Fibroblast of lung (primary cell): ENCODE measurements around the gene UAP1. TPM values are rescaled to one million over a fixed set of nuclear protein-coding genes. Genes with fewer than 3 reads are reported as not detected.

ENCODE experiments used
- DNase-seq, 2 donors: peaks; one replicate each; pipeline versions ENCODE4 v3.0.0 to v3.0.0-alpha.2; 2010; ENCODE audit warnings: low read depth in 2 of 2
- H2AFZ ChIP-seq: 2 replicates; pipeline ENCODE4 v1.5.1; 2012; ENCODE audit warnings: low read length, control low read depth, inconsistent platforms
- H3K27ac ChIP-seq: 2 replicates; pipeline ENCODE4 v1.5.1; 2011; ENCODE audit warnings: low read length, control low read depth; ENCODE audit not compliant: insufficient read depth
- H3K27me3 ChIP-seq: 2 replicates; pipeline ENCODE4 v1.5.1; 2011; ENCODE audit warnings: mild to moderate bottlenecking, low read length; ENCODE audit not compliant: control insufficient read depth, insufficient read depth
- H3K36me3 ChIP-seq: 2 replicates; pipeline ENCODE4 v1.5.1; 2011; ENCODE audit warnings: low read length; ENCODE audit not compliant: control insufficient read depth, insufficient read depth
- H3K4me1 ChIP-seq: 2 replicates; pipeline ENCODE4 v1.5.1; 2011; ENCODE audit warnings: low read length; ENCODE audit not compliant: control insufficient read depth, insufficient read depth; ENCODE audit errors: extremely low read depth
- H3K4me2 ChIP-seq: 2 replicates; pipeline ENCODE4 v1.5.1; 2011; ENCODE audit warnings: low read length, control low read depth; ENCODE audit not compliant: insufficient read depth; ENCODE audit errors: extremely low read depth
- H3K4me3 ChIP-seq, 4 experiments: fragments of 200-600 bp in 1 of 4; sonication (generic) in 1 of 4; replicated peaks in 1 of 4; 2 replicates each; pipeline ENCODE4 v1.5.1; 2011 to 2016; ENCODE audit warnings: low read length in 4 of 4, low read depth in 3 of 4, mild to moderate bottlenecking in 3 of 4, control low read depth in 2 of 4, inconsistent platforms in 1 of 4, mixed read lengths in 1 of 4; ENCODE audit not compliant: insufficient read depth in 1 of 4; ENCODE audit errors: control extremely low read depth in 1 of 4
- H3K79me2 ChIP-seq: 2 replicates; pipeline ENCODE4 v1.5.1; 2012; ENCODE audit warnings: mild to moderate bottlenecking, low read length, inconsistent platforms; ENCODE audit not compliant: control insufficient read depth, insufficient read depth
- H3K9ac ChIP-seq: 2 replicates; pipeline ENCODE4 v1.5.1; 2011; ENCODE audit warnings: mild to moderate bottlenecking, low read length, control low read depth; ENCODE audit not compliant: insufficient read depth
- H3K9me3 ChIP-seq: 2 replicates; pipeline ENCODE4 v1.5.1; 2012; ENCODE audit warnings: low read depth, low read length; ENCODE audit not compliant: control insufficient read depth, insufficient read depth
- H4K20me1 ChIP-seq: 2 replicates; pipeline ENCODE4 v1.5.1; 2011; ENCODE audit warnings: low read length; ENCODE audit not compliant: control insufficient read depth, insufficient read depth; ENCODE audit errors: extremely low read depth
- EZH2 ChIP-seq: IDR thresholded peaks from 2 replicates; pipeline ENCODE4 v1.5.1; 2012; ENCODE audit warnings: low read length, control low read depth, mild to moderate bottlenecking; ENCODE audit errors: missing control alignments
- polyA plus RNA-seq, 2 donors: library from polyadenylated mRNA; depleted of rRNA in 1 of 2; stranded (reverse) in 1 of 2; unstranded in 1 of 2; fragments of >200 nt; gene quantifications; 2 replicates each; pipeline ENCODE4 v1.2.1, GENCODE V29; 2011 to 2012; ENCODE audit warnings: missing spikeins in 1 of 2
- total RNA-seq: library from RNA; depleted of rRNA; stranded (reverse); fragments of >200 nt; gene quantifications from 2 replicates; pipeline ENCODE4 v1.2.1, GENCODE V29; 2014
- TF ChIP-seq, protein P1 (sequence below), 2 donors: IDR thresholded peaks in 1 of 2; conservative IDR thresholded peaks in 1 of 2; 1 replicate in 1 of 2; 2 replicates in 1 of 2; pipeline ENCODE4 v1.5.1; 2011 to 2012; ENCODE audit warnings: low read length in 2 of 2, control low read depth in 1 of 2, inconsistent platforms in 1 of 2, low read depth in 1 of 2, mild to moderate bottlenecking in 1 of 2

Gene UAP1
- total and polyA plus RNA-seq, 2 donors (not counting 1 experiment from before 2014, with no cell fraction given) = 81.9 to 108 TPM

DNA sequence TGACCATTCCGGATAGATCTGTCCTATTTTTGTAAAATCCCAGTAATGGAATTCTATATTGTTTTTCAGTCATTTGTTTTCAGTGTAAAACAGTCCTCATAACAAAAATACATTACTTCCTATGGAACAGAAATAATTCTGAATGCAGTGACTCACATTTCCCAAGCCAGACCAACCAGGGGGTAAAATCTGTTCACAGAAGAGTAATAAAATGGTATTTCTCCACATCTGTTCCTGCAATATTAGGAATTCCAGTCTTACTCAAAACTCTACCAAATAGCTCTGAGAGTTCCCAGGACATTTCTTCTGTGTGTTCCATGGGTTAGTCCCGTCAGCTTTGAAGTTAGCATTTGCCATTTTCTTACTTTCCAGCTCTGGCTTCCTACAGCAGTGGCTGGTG, 68.1 kb downstream of the UAP1 start:
- H3K4me3 ChIP-seq = no peak overlapping the region
- peak; percentile 60 to 75 for DNase-seq
- peak overlapping the region; percentile 89 for H3K27ac ChIP-seq
- H3K9me3 ChIP-seq = no peaks in the 10 kb centered on the region
- no peaks in the 10 kb centered on the region for H4K20me1 ChIP-seq
- no peak overlapping the region for H3K4me2 ChIP-seq
- peaks cover 26% of the 10 kb centered on the region for H3K4me1 ChIP-seq
- no peaks in the 10 kb centered on the region for H3K36me3 ChIP-seq
- H3K9ac ChIP-seq = no peak overlapping the region
- H3K79me2 ChIP-seq = peaks cover 21% of the 10 kb centered on the region
- H2AFZ ChIP-seq = no peak overlapping the region
- no peaks in the 10 kb centered on the region for H3K27me3 ChIP-seq
- no peak for TF ChIP-seq EZH2
- TF ChIP-seq, protein P1, sequence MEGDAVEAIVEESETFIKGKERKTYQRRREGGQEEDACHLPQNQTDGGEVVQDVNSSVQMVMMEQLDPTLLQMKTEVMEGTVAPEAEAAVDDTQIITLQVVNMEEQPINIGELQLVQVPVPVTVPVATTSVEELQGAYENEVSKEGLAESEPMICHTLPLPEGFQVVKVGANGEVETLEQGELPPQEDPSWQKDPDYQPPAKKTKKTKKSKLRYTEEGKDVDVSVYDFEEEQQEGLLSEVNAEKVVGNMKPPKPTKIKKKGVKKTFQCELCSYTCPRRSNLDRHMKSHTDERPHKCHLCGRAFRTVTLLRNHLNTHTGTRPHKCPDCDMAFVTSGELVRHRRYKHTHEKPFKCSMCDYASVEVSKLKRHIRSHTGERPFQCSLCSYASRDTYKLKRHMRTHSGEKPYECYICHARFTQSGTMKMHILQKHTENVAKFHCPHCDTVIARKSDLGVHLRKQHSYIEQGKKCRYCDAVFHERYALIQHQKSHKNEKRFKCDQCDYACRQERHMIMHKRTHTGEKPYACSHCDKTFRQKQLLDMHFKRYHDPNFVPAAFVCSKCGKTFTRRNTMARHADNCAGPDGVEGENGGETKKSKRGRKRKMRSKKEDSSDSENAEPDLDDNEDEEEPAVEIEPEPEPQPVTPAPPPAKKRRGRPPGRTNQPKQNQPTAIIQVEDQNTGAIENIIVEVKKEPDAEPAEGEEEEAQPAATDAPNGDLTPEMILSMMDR (conservative IDR thresholded peaks at IDR 0.05 in 1 of 2, IDR thresholded peaks at IDR 0.05 in 1 of 2; ENCODE audit: low read depth in 1 of 2, low read length in 2 of 2) = no peak

DNA sequence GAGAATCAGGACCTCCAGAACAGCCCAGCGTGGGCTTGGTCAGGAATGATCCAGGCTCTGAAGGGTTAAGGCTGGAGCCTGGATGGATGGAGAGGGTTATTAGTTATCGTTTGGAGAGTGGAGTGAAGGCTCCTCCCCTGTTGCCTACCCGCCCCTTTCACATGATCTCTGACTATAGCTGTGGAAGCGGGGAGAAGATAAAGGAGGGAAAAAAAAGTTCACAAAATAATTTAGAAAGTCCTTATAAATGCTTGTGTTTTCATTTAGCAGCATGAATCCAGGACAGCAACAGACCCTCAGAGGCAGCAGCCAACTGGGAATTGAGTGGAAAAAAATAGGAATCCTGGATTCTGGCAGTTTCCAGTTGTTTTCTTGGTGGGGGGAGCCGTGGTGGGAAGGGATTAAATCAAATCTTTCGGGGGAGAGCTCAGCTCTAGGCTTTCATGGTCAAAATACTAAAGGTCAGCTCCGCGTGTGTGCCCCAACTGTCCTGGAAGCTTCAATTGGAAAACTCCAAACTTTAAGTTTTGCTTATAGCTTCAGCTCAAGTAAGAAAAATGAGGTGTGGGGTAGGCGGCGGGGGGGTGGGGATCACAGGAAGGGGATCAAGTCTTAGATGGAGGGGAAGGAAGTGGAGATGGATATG, 70.1 kb downstream of the UAP1 start:
- H4K20me1 ChIP-seq = no peaks in the 10 kb centered on the region
- no peaks in the 10 kb centered on the region for H3K36me3 ChIP-seq
- no peaks in the 10 kb centered on the region for H3K27me3 ChIP-seq
- TF ChIP-seq, protein P1 (conservative IDR thresholded peaks at IDR 0.05 in 1 of 2, IDR thresholded peaks at IDR 0.05 in 1 of 2; ENCODE audit: low read depth in 1 of 2, low read length in 2 of 2) = no peak
- no peak for TF ChIP-seq EZH2
- peak overlapping the region; percentile 63 for H3K9ac ChIP-seq
- no peaks in the 10 kb centered on the region for H3K9me3 ChIP-seq
- H3K27ac ChIP-seq = peak overlapping the region; percentile 89
- H3K4me1 ChIP-seq = peaks cover 26% of the 10 kb centered on the region
- peaks cover 41% of the 10 kb centered on the region for H3K79me2 ChIP-seq
- H3K4me3 ChIP-seq = peak overlapping the region; percentile 52 to 98 (median 90)
- H2AFZ ChIP-seq = no peak overlapping the region
- peak overlapping the region; percentile 94 for H3K4me2 ChIP-seq
- DNase-seq = peak; percentile 56 to 84

DNA sequence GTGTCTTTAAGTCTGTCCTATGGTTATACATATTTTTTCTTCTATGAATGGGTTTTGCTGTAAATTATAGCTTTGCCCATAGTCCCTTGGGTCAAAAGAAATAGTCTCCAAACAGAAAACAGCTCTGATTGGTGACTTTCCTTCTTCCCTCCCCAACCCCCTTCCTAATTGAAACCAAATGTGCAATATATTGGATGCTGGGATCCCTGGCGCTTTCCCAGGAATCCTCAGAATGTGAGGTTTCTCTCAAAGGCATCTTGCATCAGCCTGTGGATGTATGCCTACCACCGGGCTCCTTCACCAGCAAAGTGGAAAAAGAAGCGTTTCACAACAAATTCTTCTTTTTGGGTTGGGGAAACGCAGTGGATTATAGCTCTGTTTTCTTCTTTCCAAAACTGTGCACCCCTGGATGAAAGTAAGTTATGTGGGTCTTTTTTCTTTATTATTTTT, 70.7 kb downstream of the UAP1 start, which contains the start of gene DDR2:
TSS of gene DDR2 (plus strand) at position 248 of the 450 bp plus-strand sequence. CDS start 86,600 bp downstream, outside the sequence.
- H3K27me3 ChIP-seq = no peaks in the 10 kb centered on the region
- TF ChIP-seq, protein P1 (conservative IDR thresholded peaks at IDR 0.05 in 1 of 2, IDR thresholded peaks at IDR 0.05 in 1 of 2; ENCODE audit: low read depth in 1 of 2, low read length in 2 of 2) = no peak
- TF ChIP-seq EZH2 = no peak
- no peaks in the 10 kb centered on the region for H3K36me3 ChIP-seq
- H3K9ac ChIP-seq = peak within 1 kb of the TSS; percentile 79
- peaks cover 47% of the 10 kb centered on the region for H3K79me2 ChIP-seq
- H3K4me2 ChIP-seq = peak within 1 kb of the TSS; percentile 96
- no peak within 1 kb of the TSS for H2AFZ ChIP-seq
- no peaks in the 10 kb centered on the region for H4K20me1 ChIP-seq
- peak; percentile 91 to 99 for DNase-seq
- peak within 1 kb of the TSS; percentile 52 to 98 (median 90) for H3K4me3 ChIP-seq
- peaks cover 25% of the 10 kb centered on the region for H3K4me1 ChIP-seq
- H3K9me3 ChIP-seq = no peaks in the 10 kb centered on the region
- peak within 1 kb of the TSS; percentile 89 for H3K27ac ChIP-seq
